Natural killer cell (primary cell): ENCODE data around the gene FHOD3. TPM values are rescaled to one million over a fixed set of nuclear protein-coding genes. Genes with fewer than 3 reads are reported as not detected.

Experiments used
- ATAC-seq, 3 donors: fragments of 150-1000 bp in 2 of 3; fragments of 200-7000 bp in 1 of 3; cut with Tn5 transposase; 1 replicate in 1 of 3; 2 replicates in 2 of 3; pipeline ENCODE4 v1.10.0; 2021; ENCODE audit warnings: mild to moderate bottlenecking in 2 of 3, moderate library complexity in 2 of 3
- DNase-seq, 2 donors: peaks; one replicate each; pipeline versions ENCODE4 v3.0.0 to v3.0.0-alpha.2; 2013 to 2021; ENCODE audit warnings: mixed read lengths in 1 of 2
- H3K27ac ChIP-seq: one replicate; pipeline ENCODE4 v1.5.1; 2013; ENCODE audit warnings: mild to moderate bottlenecking, low read length
- H3K27me3 ChIP-seq: one replicate; pipeline ENCODE4 v1.6.1; 2013; ENCODE audit warnings: low read length; ENCODE audit not compliant: control insufficient read depth, insufficient read depth
- H3K36me3 ChIP-seq: one replicate; pipeline ENCODE4 v1.6.1; 2013; ENCODE audit warnings: low read length; ENCODE audit not compliant: control insufficient read depth, insufficient read depth
- H3K4me1 ChIP-seq: one replicate; pipeline ENCODE4 v1.6.1; 2013; ENCODE audit warnings: low read length; ENCODE audit not compliant: control insufficient read depth, insufficient read depth
- H3K4me3 ChIP-seq: one replicate; pipeline ENCODE4 v1.5.1; 2013; ENCODE audit warnings: low read length
- H3K9me3 ChIP-seq: one replicate; pipeline ENCODE4 v1.6.1; 2013; ENCODE audit warnings: low read length; ENCODE audit not compliant: control insufficient read depth, insufficient read depth
- H3K27ac Mint-ChIP-seq, 2 donors: one replicate each; pipeline ENCODE4 v1.8.0; 2022; ENCODE audit warnings: mild to moderate bottlenecking in 2 of 2, mixed read lengths in 2 of 2, moderate library complexity in 1 of 2
- H3K27me3 Mint-ChIP-seq, 2 donors: one replicate each; pipeline ENCODE4 v1.8.0; 2022; ENCODE audit warnings: low read depth in 2 of 2, mixed read lengths in 2 of 2
- H3K36me3 Mint-ChIP-seq: one replicate; pipeline ENCODE4 v1.8.0; 2022; ENCODE audit warnings: mixed read lengths
- H3K4me1 Mint-ChIP-seq, 2 donors: one replicate each; pipeline ENCODE4 v1.8.0; 2022; ENCODE audit warnings: mixed read lengths in 2 of 2
- H3K4me3 Mint-ChIP-seq: one replicate; pipeline ENCODE4 v1.8.0; 2022; ENCODE audit warnings: mild to moderate bottlenecking, moderate library complexity, mixed read lengths
- H3K9me3 Mint-ChIP-seq, 2 donors: one replicate each; pipeline ENCODE4 v1.8.0; 2022; ENCODE audit warnings: mixed read lengths in 2 of 2
- CTCF ChIP-seq: fragments of 200-600 bp; IDR thresholded peaks from one replicate; pipeline ENCODE4 v1.8.0; 2022; ENCODE audit warnings: antibody characterized with exemption
- WGBS: methylation state at CpG from one replicate; pipeline ENCODE4 v1.1.7; 2013; ENCODE audit warnings: missing lambda C conversion rate; ENCODE audit not compliant: insufficient coverage; 5-methylcytosine and 5-hydroxymethylcytosine counted together
- intact Hi-C: fragments of 100-400 bp; cut with micrococcal nuclease; formaldehyde crosslinking; loops from one replicate; pipeline ENCODE4 v1.14.2; 2022
- total RNA-seq, 4 donors: library from RNA; stranded (reverse); fragments of 120-200 nt in 1 of 4; gene quantifications; one replicate each; pipeline versions ENCODE4 v1.2.3 to v1.2.4, GENCODE V29; 2013 to 2022

The FHOD3 gene
- total RNA-seq, 3 donors from 2014 or later (not counting 1 experiment from before 2014, with no cell fraction given) = not detected

DNA sequence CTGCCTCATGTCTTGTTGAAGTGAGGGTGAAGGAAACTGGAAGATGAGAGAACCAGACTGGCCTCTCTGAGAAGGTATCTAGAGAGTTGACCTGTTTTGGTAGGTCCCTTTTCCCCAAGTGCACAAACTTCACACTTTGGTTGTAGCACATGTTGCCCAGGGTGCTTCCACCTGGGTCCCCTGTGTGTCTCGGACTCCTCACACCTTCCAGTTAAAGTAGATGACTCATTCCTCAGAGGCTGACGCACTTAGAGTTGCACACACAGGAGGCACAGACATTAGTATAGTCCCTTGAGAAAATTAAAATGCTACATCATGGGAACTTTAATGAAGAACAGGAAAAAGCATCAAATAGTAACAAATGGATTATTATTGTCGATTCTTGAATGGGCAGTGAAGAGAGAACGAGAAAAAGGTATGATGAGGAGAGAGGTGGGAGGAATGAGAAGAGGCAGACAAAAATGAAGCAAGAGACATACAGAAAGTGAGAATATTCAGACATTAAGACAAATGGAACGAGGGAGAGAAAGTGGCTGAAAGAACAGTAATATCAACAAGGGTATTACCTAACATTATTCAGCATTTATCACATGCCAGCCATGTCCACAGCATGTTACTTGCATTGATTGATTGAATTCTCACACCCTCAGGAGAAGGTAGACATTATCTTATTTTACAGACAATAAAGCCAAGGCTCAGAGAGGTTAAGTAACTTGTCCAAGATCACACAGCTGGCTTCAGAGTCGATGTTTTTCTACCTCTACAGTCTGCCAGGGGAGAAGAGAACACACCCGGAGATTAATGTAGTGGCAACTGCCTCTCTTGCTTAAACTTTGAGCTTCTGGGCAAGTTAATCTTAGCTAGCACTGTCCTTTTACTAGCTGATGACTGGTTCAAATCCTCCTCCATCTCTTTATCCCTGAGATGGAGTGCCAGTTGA lies 68.6 kb downstream of the FHOD3 start:
- Histone ChIP-seq H3K27me3 (no peaks in the 10 kb centered on the region), H3K4me1 (no peaks in the 10 kb centered on the region), H3K27ac (no peak overlapping the region), H3K9me3 (no peaks in the 10 kb centered on the region), H3K36me3 (no peaks in the 10 kb centered on the region), H3K4me3 (no peak overlapping the region)
- Mint-ChIP-seq H3K4me1 (no peaks in the 10 kb centered on the region), H3K9me3 (no peaks in the 10 kb centered on the region), H3K4me3 (no peak overlapping the region), H3K27ac (no peak overlapping the region), H3K36me3 (no peaks in the 10 kb centered on the region), H3K27me3 (peaks cover 8 to 15% of the 10 kb centered on the region in 2 donors)
- TF ChIP-seq CTCF = no peak
- DNase-seq = no peak
- 87% methylated on average over 7 of the region's 7 CpGs for whole genome bisulfite sequencing
- no peak for ATAC-seq
- intact Hi-C loops = no loop called here

GRCh38 chr18:36366994-36367839 lies 69.7 kb downstream of the FHOD3 start:
- Mint-ChIP-seq H3K36me3 (no peaks in the 10 kb centered on the region), H3K9me3 (no peaks in the 10 kb centered on the region), H3K4me3 (no peak overlapping the region), H3K27ac (no peak overlapping the region), H3K4me1 (no peaks in the 10 kb centered on the region), H3K27me3 (peaks cover 11 to 26% of the 10 kb centered on the region in 2 donors)
- Histone ChIP-seq H3K4me1 (no peaks in the 10 kb centered on the region), H3K27ac (no peak overlapping the region), H3K9me3 (no peaks in the 10 kb centered on the region), H3K4me3 (no peak overlapping the region), H3K36me3 (no peaks in the 10 kb centered on the region), H3K27me3 (no peaks in the 10 kb centered on the region)
- TF ChIP-seq CTCF = no peak
- intact Hi-C loops = no loop called here
- DNase-seq = no peak
- ATAC-seq = no peak
- 90% methylated on average over 8 of the region's 8 CpGs for WGBS

DNA sequence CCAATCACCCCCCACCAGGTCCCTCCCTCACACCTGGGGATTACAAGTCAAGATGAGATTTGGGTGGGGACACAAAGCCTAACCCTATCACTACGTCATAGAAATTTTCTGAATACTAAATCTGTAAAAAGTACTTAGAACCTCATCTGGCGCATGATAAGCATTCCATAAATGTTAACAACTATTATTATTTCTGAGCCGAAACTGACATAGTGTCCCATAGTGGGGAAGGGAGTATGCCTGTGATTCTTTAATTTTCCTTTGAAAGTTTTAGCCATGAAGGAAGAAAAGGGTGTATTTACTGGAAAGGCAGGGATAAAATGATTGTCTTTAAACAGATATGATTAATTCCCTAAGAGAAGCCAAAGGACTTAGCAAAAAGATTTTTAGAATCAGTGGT lies 71.4 kb downstream of the FHOD3 start:
- no peak for DNase-seq
- no peaks in the 10 kb centered on the region for H3K27me3 ChIP-seq
- H3K4me1 ChIP-seq = no peaks in the 10 kb centered on the region
- WGBS = 100% methylated on average over 1 of the region's 3 CpGs
- no peak overlapping the region for H3K27ac ChIP-seq
- Mint-ChIP-seq H3K4me3 (no peak overlapping the region), H3K4me1 (no peaks in the 10 kb centered on the region), H3K27me3 (peaks cover 19 to 42% of the 10 kb centered on the region in 2 donors), H3K27ac (no peak overlapping the region), H3K36me3 (no peaks in the 10 kb centered on the region), H3K9me3 (no peaks in the 10 kb centered on the region)
- ATAC-seq = no peak
- no peak overlapping the region for H3K4me3 ChIP-seq
- intact Hi-C loops = no loop called here
- no peaks in the 10 kb centered on the region for H3K9me3 ChIP-seq
- TF ChIP-seq CTCF = no peak
- H3K36me3 ChIP-seq = no peaks in the 10 kb centered on the region
